ENCODE results near the gene FAM20C. TPM values are rescaled to one million over a fixed set of nuclear protein-coding genes. Genes with fewer than 3 reads are reported as not detected.
A peak's percentile ranks its signal among the peaks of the same experiment; 100 is the strongest.

Gene FAM20C
- total RNA-seq, 1 experiment from 2014 or later: 62.6 TPM

DNA sequence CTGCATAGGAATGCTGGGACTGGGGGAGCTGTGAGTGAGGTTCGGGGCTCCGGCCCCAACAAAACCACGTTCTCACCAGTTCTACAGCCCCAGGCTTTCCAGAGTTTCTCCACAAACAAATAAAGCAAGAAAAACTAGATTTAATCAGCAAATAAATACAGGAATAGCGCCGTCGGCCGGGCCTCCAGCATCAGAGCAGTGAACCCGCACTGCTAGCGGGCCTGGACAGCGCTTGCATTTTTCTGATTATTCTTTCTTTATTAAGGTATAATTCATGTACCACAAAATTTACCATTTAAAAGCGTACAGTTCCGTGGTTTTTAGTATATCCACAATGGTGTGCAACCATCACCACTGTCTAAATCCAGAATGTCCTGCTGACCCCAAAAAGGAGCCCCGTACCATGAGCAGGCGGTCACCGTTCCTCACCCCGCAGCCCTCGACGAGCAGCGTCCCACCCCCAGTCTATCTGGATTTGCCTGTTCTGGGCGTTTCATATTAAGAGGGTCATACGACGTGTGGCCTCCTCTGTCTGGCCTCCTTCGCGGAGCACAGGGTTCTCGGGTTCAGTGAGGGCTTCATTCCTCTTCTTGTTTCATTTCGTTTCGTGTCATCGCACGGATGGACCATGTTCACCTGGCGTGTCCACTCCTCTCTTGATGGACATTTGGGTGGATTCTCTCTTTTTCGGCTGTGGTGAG lies 62.1 kb downstream of the FAM20C start:
- H2BK5ac ChIP-seq (ENCODE audit: insufficient read length, low read length): no peak overlapping the region
- no peak overlapping the region for H2BK120ac ChIP-seq (ENCODE audit: low read depth, low read length, poor library complexity, severe bottlenecking)
- H4K20me1 ChIP-seq (ENCODE audit: control insufficient read depth, insufficient read depth, insufficient read length): no peaks in the 10 kb centered on the region
- H3K14ac ChIP-seq (ENCODE audit: insufficient read depth, low read length): no peak overlapping the region
- Mint-ChIP-seq H3K9me3 (peaks cover 33 to 54% of the 10 kb centered on the region in 2 experiments), H3K27me3 (ENCODE audit: low read depth) (no peaks in the 10 kb centered on the region), H3K36me3 (ENCODE audit: insufficient read depth in 1 of 3, low read depth in 3 of 3) (peaks cover 76 to 93% (median 82%) of the 10 kb centered on the region in 3 experiments), H3K27ac (peak overlapping the region in 1 of 3 experiments; percentile 23; a peak in 2 of 7 replicates), H3K4me3 (no peak overlapping the region), H3K4me1 (no peaks in the 10 kb centered on the region)
- no peak overlapping the region for H3K23ac ChIP-seq (ENCODE audit: insufficient read length, low read depth, low read length)
- H3K23me2 ChIP-seq (ENCODE audit: insufficient read length, low read depth, low read length, poor library complexity, severe bottlenecking): no peaks in the 10 kb centered on the region
- H2BK12ac ChIP-seq (ENCODE audit: insufficient read length, low read depth, low read length): no peak overlapping the region
- no peak overlapping the region for H2BK15ac ChIP-seq (ENCODE audit: low read depth, low read length)
- TF ChIP-seq, protein P1, sequence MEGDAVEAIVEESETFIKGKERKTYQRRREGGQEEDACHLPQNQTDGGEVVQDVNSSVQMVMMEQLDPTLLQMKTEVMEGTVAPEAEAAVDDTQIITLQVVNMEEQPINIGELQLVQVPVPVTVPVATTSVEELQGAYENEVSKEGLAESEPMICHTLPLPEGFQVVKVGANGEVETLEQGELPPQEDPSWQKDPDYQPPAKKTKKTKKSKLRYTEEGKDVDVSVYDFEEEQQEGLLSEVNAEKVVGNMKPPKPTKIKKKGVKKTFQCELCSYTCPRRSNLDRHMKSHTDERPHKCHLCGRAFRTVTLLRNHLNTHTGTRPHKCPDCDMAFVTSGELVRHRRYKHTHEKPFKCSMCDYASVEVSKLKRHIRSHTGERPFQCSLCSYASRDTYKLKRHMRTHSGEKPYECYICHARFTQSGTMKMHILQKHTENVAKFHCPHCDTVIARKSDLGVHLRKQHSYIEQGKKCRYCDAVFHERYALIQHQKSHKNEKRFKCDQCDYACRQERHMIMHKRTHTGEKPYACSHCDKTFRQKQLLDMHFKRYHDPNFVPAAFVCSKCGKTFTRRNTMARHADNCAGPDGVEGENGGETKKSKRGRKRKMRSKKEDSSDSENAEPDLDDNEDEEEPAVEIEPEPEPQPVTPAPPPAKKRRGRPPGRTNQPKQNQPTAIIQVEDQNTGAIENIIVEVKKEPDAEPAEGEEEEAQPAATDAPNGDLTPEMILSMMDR (conservative IDR thresholded peaks at IDR 0.05): no peak
- H3T11ph ChIP-seq (ENCODE audit: low read length): no peak overlapping the region
- H3K27me3 ChIP-seq (ENCODE audit: insufficient read depth, low read length): no peaks in the 10 kb centered on the region
- WGBS (ENCODE audit: extremely low coverage, insufficient read length, low lambda C conversion rate): no CpG with 5 or more reads among the region's 31 CpGs
- peaks cover 13% of the 10 kb centered on the region for H3K9me3 ChIP-seq (ENCODE audit: control insufficient read depth, low read depth, low read length)
- no peak overlapping the region for H4K91ac ChIP-seq (ENCODE audit: insufficient read length, low read depth, low read length)
- no peak overlapping the region for H4K8ac ChIP-seq (replicated peaks; ENCODE audit: insufficient read length, low read depth, low read length)
- H3K4ac ChIP-seq (ENCODE audit: low read depth, low read length): no peak overlapping the region
- H3K27ac ChIP-seq (ENCODE audit: insufficient read length, low read depth, low read length): no peak overlapping the region
- no peak overlapping the region for H3K56ac ChIP-seq (ENCODE audit: insufficient read length, low read depth, low read length)
- no peak overlapping the region for H3K18ac ChIP-seq (ENCODE audit: insufficient read length, low read depth, low read length)
- H2AFZ ChIP-seq (ENCODE audit: low read length): no peak overlapping the region
- no peak overlapping the region for H3K9ac ChIP-seq (ENCODE audit: extremely low read depth, insufficient read length, low read length)
- no peak overlapping the region for H2BK20ac ChIP-seq (ENCODE audit: low read depth, low read length, poor library complexity, severe bottlenecking)
- H3K79me2 ChIP-seq (ENCODE audit: insufficient read depth, low read length): no peaks in the 10 kb centered on the region
- no peak overlapping the region for H4K5ac ChIP-seq (ENCODE audit: insufficient read length, low read depth, low read length)
- H3K79me1 ChIP-seq (ENCODE audit: insufficient read depth, low read depth, low read length, poor library complexity, severe bottlenecking): no peaks in the 10 kb centered on the region
- no peak for DNase-seq
- H3K4me1 ChIP-seq (ENCODE audit: insufficient read depth, low read length): no peaks in the 10 kb centered on the region
- H2AK5ac ChIP-seq (ENCODE audit: insufficient read length, low read length): no peak overlapping the region
- H3K4me2 ChIP-seq (ENCODE audit: insufficient read depth, insufficient read length, low read length): no peak overlapping the region
